NB4 (cell line): ENCODE measurements around the gene CCL18.
"Not testable (repeated sequence)": the region's sequence is repeated elsewhere in the genome, so short reads cannot be mapped to it uniquely, and the experiment has no call there.

Experiments used
- DNase-seq: peaks from one replicate; pipeline ENCODE4 v3.0.0; 2010; ENCODE audit warnings: low read depth
- H3K4me3 ChIP-seq: one replicate; pipeline ENCODE4 v1.5.1; 2011; ENCODE audit warnings: mild to moderate bottlenecking, low read depth, low read length, moderate library complexity
- MYC ChIP-seq: IDR thresholded peaks from 2 replicates; pipeline ENCODE4 v1.6.1; 2011; ENCODE audit warnings: low read depth, low read length
- POLR2A ChIP-seq: IDR thresholded peaks from 2 replicates; pipeline ENCODE4 v1.6.1; 2011; ENCODE audit warnings: mild to moderate bottlenecking; ENCODE audit not compliant: insufficient read length; ENCODE audit errors: extremely low read depth
- TF ChIP-seq, protein P1 (sequence below): IDR thresholded peaks from 2 replicates; pipeline ENCODE4 v1.6.1; 2011; ENCODE audit warnings: low read depth, low read length
- TF ChIP-seq, protein P2 (sequence below): IDR thresholded peaks from one replicate; pipeline ENCODE4 v1.5.1; 2012; ENCODE audit warnings: low read depth, low read length

CCL18 gene

DNA sequence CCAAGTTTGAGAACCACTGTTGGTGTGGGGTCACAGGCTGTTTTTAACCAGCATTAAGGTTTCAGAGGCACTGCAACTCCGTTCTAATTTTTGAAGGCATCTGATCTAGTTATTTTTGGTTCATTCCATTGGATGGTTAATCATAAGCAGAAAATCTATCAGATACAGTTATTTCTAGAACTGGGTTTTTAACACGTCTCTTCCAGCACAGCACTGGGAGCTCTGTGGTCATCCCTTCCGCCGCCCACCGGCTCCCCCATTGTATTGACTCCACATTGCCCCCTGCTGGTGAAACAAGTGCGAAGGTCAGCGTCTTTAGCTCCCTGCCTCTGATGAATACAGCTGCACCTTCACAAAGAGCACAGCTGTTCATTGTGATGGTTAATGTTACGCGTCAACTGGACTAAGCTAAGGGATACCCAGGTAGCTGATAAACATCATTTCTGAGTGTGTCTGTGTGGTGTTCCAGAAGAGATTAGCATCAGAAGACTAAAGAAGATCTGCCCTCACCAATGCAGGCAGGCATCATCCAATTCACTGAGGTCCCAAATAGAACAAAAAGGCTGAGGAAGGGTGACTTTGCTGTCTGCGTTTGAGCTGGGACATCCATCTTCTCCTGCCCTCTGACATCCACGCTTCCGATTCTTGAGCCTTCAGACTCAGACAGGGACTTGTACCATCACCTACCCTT is 8.5 kb downstream of the CCL18 start:
- peak; percentile 81 for DNase-seq

DNA sequence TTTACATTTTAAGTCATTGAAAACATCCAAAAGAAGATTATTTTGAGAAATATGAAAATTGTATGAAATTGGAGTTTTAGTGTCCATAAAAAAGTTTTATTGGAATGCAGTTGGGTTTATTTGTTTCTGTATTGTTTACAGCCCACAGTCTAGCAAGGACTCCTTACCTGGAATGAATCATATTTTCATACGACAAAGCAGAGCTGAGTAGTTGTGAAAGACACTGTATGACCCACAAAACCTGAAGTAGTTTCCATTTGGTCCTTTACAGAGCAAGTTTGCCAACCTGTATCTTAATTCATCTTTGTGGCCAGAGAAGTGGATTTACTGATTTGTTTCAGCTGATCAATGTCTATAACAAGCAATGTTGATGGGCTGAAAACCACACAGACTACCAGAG is 10.3 kb downstream of the CCL18 start:
- H3K4me3 ChIP-seq, result no peak overlapping the region
- TF ChIP-seq POLR2A (no peak), MYC (no peak)
- TF ChIP-seq, protein P1, sequence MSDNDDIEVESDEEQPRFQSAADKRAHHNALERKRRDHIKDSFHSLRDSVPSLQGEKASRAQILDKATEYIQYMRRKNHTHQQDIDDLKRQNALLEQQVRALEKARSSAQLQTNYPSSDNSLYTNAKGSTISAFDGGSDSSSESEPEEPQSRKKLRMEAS, result no peak
- TF ChIP-seq, protein P2, sequence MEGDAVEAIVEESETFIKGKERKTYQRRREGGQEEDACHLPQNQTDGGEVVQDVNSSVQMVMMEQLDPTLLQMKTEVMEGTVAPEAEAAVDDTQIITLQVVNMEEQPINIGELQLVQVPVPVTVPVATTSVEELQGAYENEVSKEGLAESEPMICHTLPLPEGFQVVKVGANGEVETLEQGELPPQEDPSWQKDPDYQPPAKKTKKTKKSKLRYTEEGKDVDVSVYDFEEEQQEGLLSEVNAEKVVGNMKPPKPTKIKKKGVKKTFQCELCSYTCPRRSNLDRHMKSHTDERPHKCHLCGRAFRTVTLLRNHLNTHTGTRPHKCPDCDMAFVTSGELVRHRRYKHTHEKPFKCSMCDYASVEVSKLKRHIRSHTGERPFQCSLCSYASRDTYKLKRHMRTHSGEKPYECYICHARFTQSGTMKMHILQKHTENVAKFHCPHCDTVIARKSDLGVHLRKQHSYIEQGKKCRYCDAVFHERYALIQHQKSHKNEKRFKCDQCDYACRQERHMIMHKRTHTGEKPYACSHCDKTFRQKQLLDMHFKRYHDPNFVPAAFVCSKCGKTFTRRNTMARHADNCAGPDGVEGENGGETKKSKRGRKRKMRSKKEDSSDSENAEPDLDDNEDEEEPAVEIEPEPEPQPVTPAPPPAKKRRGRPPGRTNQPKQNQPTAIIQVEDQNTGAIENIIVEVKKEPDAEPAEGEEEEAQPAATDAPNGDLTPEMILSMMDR, result no peak
- DNase-seq, result no peak

More for the DNA sequence above, 8.5 kb downstream of the CCL18 start:
- no peak overlapping the region for H3K4me3 ChIP-seq
- no peak for TF ChIP-seq POLR2A
- TF ChIP-seq, protein P1, result no peak
- TF ChIP-seq, protein P2, result peak; percentile 83

DNA sequence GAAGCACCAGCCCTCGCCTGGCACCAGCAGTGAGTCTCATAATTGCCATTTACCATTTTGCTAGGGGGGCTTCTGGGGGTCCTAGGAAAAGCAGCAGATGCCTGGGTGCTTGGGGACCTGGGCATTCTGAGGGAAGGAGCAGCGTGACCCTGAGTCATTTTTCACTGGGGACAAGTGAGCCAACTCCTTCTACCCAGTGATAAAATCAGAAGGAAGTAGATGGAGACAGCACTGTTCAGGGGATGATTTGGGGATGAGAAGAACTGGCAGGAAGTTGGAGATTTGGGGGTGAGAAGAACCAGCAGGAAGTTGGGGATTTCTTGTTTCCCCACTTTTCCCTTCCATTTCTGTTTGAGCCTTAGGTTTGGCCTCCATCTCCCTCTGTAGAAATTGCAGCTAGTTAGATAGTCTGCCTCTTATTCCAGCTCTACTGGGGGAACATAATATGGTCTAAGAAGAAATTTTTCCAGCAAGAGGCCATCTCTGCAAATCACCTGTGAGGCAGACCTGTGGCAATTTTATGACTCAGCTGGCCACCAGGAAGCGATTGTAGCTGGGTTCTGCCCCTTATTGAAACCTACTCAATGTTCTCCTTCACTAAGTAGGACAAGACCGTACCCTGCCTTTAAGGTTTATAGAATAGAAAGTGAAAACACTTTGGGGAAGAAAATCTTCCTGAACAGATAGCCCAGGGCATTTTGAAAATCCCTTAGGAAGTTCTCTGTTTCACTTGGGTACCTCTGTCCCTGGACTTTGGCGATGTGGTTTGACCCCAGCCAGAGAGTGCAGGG is 17.8 kb downstream of the CCL18 start:
- not testable (repeated sequence) for H3K4me3 ChIP-seq

DNA sequence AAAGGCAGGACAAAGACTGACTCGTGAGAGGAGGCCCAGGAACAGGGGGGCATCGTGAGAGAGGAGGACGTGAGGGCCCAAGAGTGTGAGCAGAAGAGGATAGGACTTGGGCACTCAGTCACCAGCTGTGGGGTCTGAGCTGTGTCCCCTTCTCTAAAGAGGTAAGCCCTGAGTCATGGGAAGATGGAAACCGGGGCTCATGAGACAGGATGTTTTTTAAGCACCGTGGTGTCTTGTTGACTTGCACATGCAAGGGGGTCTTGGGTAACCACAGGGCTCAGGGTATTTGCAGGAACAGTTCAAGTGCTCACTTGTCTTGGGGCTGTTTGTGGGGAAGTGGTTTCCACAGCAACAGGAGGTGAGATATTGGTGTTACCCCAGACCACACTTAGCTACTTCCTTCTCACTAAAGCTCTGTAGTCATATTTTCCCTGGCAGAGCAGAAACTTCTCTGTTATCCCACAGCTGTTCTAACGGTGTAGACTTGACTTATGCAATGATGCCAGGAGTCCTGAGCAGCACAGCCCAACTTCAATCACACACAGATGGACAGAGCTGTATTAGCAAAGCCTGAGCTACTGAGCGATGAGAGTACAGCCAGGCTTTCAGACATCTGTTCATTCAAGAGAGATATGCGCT is 18.5 kb downstream of the CCL18 start:
- peak; percentile 94 for DNase-seq
- H3K4me3 ChIP-seq, result not testable (repeated sequence)

More for the DNA sequence above, 17.8 kb downstream of the CCL18 start:
- not testable (repeated sequence) for DNase-seq

DNA sequence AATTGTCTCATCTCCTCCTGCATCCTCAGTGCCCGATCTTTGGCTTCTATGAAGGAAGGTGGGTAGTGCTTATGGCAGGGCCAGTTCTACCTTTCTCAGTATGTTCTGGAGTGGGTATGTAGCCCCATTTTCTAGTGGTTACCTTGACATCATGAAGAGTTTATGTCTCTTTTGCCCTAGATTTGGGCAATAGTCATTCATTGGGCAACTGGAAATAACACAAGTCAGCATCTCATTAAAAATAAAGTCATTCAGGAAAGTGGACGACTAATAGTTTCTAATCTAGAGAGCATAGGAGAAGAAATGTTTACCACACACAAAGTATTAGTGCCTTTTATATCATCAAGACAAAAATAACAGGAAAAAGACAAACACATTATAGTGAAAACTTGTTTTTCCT is 19.6 kb downstream of the CCL18 start:
- H3K4me3 ChIP-seq, DNase-seq: not testable (repeated sequence)

DNA sequence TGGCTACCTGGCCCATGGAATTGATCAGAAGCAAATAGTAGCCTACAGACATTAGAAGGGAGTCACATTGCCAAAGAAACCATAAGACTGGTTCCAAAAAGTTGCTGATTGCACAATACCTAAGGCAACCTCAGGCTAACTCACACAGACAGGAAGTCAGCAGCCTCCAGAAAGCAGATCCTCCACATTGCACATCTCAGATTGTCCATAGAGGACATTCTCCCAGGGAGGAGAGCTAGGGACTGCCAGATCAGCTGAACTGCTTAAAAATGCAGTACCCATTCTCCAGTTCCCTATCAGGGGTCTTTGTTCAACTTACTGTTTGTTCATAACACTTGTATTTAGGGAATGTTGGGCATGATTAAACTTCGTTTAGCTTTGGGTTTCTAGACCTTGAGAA is 21.7 kb downstream of the CCL18 start:
- TF ChIP-seq POLR2A (no peak), MYC (0 out of 2 replicates have a peak, but pooled peaks have one; percentile 7)
- TF ChIP-seq, protein P1, result no peak
- H3K4me3 ChIP-seq, result no peak overlapping the region
- DNase-seq, result peak; percentile 89

DNA sequence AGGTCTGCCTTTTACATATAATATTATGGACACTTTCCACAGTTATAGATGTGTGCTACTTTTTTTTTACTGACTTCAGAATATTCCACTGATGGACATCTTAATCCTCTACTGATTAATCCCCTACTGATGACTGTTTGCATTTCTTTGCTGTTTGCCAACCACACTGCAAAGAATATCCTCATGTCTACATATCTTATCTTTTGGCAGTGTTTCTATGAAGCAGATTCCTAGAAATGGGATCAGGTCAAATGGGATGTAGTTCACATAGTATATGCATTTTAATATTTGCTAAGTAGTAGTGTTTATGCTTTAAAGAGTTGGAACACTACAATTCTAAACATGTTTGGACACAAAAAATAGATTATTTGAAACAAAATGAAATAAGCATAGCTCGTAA is 22.7 kb downstream of the CCL18 start:
- DNase-seq, result no peak
- TF ChIP-seq POLR2A (no peak), MYC (no peak)
- TF ChIP-seq, protein P2, result no peak
- TF ChIP-seq, protein P1, result no peak
- H3K4me3 ChIP-seq, result no peak overlapping the region

DNA sequence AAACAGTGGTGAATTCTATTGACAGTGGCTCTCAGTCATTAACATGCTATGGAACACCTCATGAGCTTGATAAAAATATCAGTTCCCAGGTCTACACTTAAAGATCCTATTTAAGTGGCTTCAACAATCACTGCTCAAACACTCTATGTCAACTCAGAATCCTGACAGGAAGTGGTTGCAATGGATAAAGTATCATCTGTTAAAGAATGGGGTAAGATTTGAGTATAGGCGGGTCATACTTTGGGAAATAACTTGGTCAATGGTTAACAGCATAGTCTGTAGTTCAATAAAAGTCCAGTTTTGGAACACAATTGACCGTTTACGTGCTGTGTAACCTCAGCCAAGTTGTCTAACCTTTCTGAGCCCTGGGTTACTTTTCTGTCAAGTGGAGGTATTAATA is 23.4 kb downstream of the CCL18 start:
- H3K4me3 ChIP-seq, result not testable (repeated sequence)

DNA sequence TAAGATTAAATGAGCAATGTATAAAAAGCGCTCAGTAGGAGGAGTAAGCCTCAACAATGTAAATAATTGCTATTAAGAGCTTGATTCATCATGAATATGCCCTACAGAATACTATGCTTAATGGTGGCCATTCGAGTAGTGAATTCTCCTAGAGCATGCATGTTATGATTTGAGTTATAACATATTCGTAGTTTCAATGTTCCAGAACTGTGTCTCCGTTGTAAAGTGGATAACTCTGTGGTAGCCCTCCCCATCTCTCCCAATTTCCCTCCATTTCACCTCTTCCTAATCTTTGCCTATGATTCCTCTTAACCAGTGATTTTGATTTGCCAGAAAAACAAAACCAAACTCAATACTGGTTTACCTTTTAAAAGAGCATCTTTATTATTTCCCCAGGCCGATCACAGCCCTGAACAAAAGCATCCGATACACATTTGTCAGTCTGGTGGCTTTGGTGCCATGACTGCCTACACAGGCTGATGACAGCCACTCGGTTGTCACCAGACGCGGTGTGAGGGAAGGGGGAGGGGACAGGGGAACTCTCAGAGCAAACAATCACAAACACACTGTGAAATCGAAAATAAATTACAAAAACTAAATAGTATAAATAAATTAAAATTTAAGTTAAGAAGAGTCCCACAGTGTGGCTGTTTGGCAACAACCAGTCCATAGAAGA is 24.0 kb downstream of the CCL18 start:
- DNase-seq, H3K4me3 ChIP-seq: not testable (repeated sequence)

More for the DNA sequence above, 23.4 kb downstream of the CCL18 start:
- not testable (repeated sequence) for DNase-seq
